Thoracic aorta (tissue), 2 donors: ENCODE measurements around the gene CFAP20DC. TPM values are rescaled to one million over a fixed set of nuclear protein-coding genes. Genes with fewer than 3 reads are reported as not detected.

Experiments
- ATAC-seq: fragments of 150-250 bp; one replicate; pipeline ENCODE4 v1.8.0; 2017; ENCODE audit warnings: low read depth; ENCODE audit not compliant: insufficient number of reproducible peaks, low FRiP score
- DNase-seq: peaks from one replicate; pipeline ENCODE4 v3.0.0-alpha.2; 2020; ENCODE audit warnings: low spot score
- H3K27ac ChIP-seq, 2 donors: fragments of 200-600 bp; sonication (generic); 1 replicate in 1 of 2; 2 replicates in 1 of 2; pipeline ENCODE4 v1.5.1; 2016; ENCODE audit warnings: mild to moderate bottlenecking in 2 of 2, moderate library complexity in 2 of 2
- H3K27me3 ChIP-seq: fragments of 200-600 bp; sonication (generic); replicated peaks from 2 replicates; pipeline ENCODE4 v1.6.0; 2016; ENCODE audit warnings: mild to moderate bottlenecking; ENCODE audit not compliant: insufficient read depth
- H3K36me3 ChIP-seq: fragments of 200-600 bp; sonication (generic); one replicate; pipeline ENCODE4 v1.5.1; 2016
- H3K4me1 ChIP-seq, 2 donors: fragments of 200-600 bp; sonication (generic); 1 replicate in 1 of 2; 2 replicates in 1 of 2; pipeline versions ENCODE4 v1.5.1 to v1.6.0; 2016; ENCODE audit warnings: low read depth in 2 of 2, mild to moderate bottlenecking in 1 of 2; ENCODE audit not compliant: control insufficient read depth in 1 of 2
- H3K4me3 ChIP-seq: fragments of 200-600 bp; sonication (generic); 2 replicates; pipeline ENCODE4 v1.5.1; 2016; ENCODE audit warnings: mild to moderate bottlenecking
- H3K9me3 ChIP-seq: fragments of 200-600 bp; sonication (generic); 2 replicates; pipeline ENCODE4 v1.5.1; 2016
- total RNA-seq, 2 donors: library from RNA; depleted of rRNA; stranded (reverse); fragments of >200 nt; gene quantifications; one replicate each; pipeline versions ENCODE4 v1.1.0 to v1.2.3, GENCODE V29; 2016
- TF ChIP-seq, protein P1 (sequence below): fragments of 200-600 bp; sonication (generic); IDR thresholded peaks from one replicate; pipeline ENCODE4 v1.5.1; 2019; ENCODE audit warnings: antibody characterized with exemption

Gene CFAP20DC
- total RNA-seq, 2 donors from 2014 or later = not detected

DNA sequence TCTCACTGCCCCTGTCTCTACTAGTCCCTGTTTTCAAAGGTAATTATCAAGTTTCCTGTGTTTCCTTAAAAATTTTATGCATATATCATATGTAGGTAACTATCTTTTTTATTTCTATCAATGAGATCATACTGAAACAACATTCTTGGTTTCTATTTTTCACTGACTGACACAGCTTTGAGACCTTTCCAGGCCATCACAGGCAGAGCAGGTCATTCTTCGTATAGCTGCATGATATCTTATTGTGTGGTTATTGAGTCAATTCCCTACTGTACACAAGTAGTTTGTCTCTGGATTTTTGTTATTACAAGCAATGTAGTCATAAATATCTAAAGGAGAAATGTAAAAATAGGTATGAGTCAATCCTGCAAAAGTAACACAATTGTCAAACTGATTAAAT, 169.6 kb downstream of the CFAP20DC start:
- DNase-seq (no peak), ATAC-seq (no peak)
- no peak overlapping the region for H3K27ac ChIP-seq
- H3K27me3 ChIP-seq = no peaks in the 10 kb centered on the region
- H3K4me3 ChIP-seq = no peak overlapping the region
- H3K4me1 ChIP-seq = no peaks in the 10 kb centered on the region
- H3K9me3 ChIP-seq = no peaks in the 10 kb centered on the region
- TF ChIP-seq, protein P1, sequence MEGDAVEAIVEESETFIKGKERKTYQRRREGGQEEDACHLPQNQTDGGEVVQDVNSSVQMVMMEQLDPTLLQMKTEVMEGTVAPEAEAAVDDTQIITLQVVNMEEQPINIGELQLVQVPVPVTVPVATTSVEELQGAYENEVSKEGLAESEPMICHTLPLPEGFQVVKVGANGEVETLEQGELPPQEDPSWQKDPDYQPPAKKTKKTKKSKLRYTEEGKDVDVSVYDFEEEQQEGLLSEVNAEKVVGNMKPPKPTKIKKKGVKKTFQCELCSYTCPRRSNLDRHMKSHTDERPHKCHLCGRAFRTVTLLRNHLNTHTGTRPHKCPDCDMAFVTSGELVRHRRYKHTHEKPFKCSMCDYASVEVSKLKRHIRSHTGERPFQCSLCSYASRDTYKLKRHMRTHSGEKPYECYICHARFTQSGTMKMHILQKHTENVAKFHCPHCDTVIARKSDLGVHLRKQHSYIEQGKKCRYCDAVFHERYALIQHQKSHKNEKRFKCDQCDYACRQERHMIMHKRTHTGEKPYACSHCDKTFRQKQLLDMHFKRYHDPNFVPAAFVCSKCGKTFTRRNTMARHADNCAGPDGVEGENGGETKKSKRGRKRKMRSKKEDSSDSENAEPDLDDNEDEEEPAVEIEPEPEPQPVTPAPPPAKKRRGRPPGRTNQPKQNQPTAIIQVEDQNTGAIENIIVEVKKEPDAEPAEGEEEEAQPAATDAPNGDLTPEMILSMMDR = no peak
- no peaks in the 10 kb centered on the region for H3K36me3 ChIP-seq

DNA sequence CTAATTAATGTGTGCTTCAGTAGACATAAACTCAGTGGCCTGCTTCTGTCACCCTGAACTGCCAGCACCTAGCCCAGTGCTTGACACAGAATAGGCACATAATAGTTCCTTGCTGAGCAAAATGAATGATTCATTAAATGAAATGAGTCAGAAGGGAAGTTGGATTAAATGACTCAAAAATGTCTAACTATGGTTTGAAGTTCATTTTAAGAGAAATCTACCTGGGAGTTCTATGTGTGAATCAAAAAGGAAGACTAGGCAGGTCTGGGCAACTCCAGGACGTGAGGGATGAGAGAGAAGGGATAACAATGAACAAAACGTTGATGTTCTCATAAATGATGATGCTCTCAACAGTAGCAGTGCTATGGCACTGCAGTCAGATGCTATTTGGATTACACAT, 175.0 kb downstream of the CFAP20DC start:
- Histone ChIP-seq H3K4me1 (no peaks in the 10 kb centered on the region), H3K27me3 (no peaks in the 10 kb centered on the region), H3K36me3 (no peaks in the 10 kb centered on the region), H3K9me3 (no peaks in the 10 kb centered on the region), H3K27ac (no peak overlapping the region), H3K4me3 (no peak overlapping the region)
- TF ChIP-seq, protein P1 = no peak
- no peak for DNase-seq
- ATAC-seq = no peak

DNA sequence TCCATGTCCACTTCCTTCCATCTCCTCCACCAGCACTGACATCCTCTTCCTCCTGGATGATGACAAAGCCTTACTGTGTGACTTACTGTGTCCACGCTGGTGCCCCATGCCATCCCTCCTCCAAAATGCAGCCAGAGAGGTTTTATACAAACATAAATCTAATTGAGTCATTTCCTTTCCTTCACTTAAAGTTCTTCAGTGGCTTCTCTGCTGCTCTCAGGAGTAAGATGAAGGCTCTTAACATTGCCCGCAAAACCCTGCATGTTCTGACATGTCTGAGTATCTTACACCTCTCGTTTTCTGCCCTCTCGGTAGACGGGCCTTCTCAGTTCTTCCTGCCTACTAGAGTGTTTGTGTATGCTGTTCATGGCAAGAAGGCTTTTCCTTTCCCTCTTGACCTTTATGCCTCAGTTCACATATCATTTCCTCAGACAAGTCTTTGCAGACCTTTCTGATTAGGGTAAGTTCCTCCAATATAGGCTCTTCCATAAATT, 175.5 kb downstream of the CFAP20DC start:
- Histone ChIP-seq H3K36me3 (no peaks in the 10 kb centered on the region), H3K4me3 (no peak overlapping the region), H3K27me3 (no peaks in the 10 kb centered on the region), H3K27ac (no peak overlapping the region), H3K4me1 (no peaks in the 10 kb centered on the region), H3K9me3 (no peaks in the 10 kb centered on the region)
- DNase-seq (no peak), ATAC-seq (no peak)
- TF ChIP-seq, protein P1 = no peak

DNA sequence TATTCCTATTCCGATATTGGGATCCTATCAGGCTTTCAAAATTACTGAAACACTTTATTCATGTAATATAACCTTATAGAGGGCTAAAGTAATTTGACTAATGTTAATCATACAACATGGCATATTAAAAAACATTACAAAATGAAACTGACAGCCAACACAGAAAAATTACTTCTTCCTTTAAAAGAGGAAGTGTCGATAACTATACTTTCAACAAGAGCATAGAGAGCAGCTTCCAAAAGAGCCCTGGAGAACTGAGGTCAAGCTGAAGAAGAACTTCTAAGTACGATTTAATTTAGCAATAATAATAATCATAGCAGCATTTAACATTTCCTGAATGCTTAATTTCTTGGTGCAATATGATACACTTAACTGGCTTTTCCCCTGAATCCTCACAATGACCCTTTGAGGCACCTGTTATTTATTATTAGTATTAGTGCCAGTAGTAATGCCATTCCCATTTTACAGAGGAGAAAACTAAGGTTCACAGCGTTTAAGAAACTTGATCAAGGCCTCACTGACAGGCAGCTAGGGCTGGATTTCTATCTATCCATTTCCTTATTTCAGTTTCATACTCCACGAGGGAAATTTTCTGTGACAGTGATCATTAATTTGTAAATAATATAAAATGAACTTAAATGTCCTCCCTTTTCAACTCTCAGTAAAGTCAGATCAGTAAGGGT, 181.6 kb downstream of the CFAP20DC start:
- no peak for DNase-seq
- no peaks in the 10 kb centered on the region for H3K27me3 ChIP-seq
- no peaks in the 10 kb centered on the region for H3K9me3 ChIP-seq
- H3K27ac ChIP-seq = no peak overlapping the region
- TF ChIP-seq, protein P1 = no peak
- no peak overlapping the region for H3K4me3 ChIP-seq
- ATAC-seq = no peak
- no peaks in the 10 kb centered on the region for H3K36me3 ChIP-seq
- H3K4me1 ChIP-seq = no peaks in the 10 kb centered on the region

DNA sequence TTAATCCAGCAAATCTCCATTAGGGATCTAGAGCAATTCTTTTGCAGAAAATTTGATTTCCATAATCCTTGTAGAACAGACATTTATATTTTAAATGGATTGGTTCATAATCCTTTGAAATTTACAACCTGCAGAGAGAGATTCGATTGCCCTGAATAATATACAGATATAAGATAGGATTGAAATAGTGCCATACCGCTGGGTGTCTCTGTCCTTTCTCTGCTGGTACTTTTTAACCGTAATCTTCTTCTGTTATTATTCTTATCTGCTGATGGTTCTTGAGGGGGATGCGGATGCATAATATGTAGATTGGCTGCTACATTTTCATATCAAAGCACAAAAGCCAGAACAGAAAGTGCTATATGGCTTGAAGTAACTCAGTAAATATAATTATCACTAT, 182.2 kb downstream of the CFAP20DC start:
- H3K4me1 ChIP-seq = no peaks in the 10 kb centered on the region
- no peak overlapping the region for H3K27ac ChIP-seq
- H3K4me3 ChIP-seq = no peak overlapping the region
- H3K9me3 ChIP-seq = no peaks in the 10 kb centered on the region
- ATAC-seq (no peak), DNase-seq (no peak)
- H3K36me3 ChIP-seq = no peaks in the 10 kb centered on the region
- TF ChIP-seq, protein P1 = no peak
- H3K27me3 ChIP-seq = no peaks in the 10 kb centered on the region
